NAMALWA (cell line): ENCODE results near the gene MDFIC2.
A peak's percentile ranks its signal among the peaks of the same experiment; 100 is the strongest.
"Not testable (repeated sequence)": the region's sequence is repeated elsewhere in the genome, so short reads cannot be mapped to it uniquely, and the experiment has no call there.

Experiments used
- DNase-seq: peaks from one replicate; pipeline ENCODE4 v3.0.0-alpha.2; 2015; ENCODE audit warnings: low spot score

Gene MDFIC2

GRCh38 chr3:70312336-70312735, at the start of gene MDFIC2:
MDFIC2 (minus strand) TSS chr3:70312638; CDS start chr3:70311973, 665 bp downstream.
- DNase-seq = no peak

- DNase-seq = no peak
These were observed 48.7 kb upstream of the MDFIC2 start for GRCh38 chr3:70360979-70361760.

- no peak for DNase-seq
These were observed 47.3 kb upstream of the MDFIC2 start for GRCh38 chr3:70359711-70360110.

- peak; percentile 49 for DNase-seq
These were observed 46.6 kb upstream of the MDFIC2 start for GRCh38 chr3:70358978-70359580.

- no peak for DNase-seq
These were observed 39.8 kb upstream of the MDFIC2 start for GRCh38 chr3:70352215-70352614.

GRCh38 chr3:70342149-70342548, 29.7 kb upstream of the MDFIC2 start:
- DNase-seq = peak; percentile 4

GRCh38 chr3:70336885-70337284, 24.4 kb upstream of the MDFIC2 start:
- DNase-seq = not testable (repeated sequence)

- no peak for DNase-seq
These were observed 20.6 kb upstream of the MDFIC2 start for GRCh38 chr3:70333080-70333479.

- no peak for DNase-seq
These were observed 2.6 kb upstream of the MDFIC2 start for GRCh38 chr3:70315021-70315420.

GRCh38 chr3:70310809-70311208, 1.6 kb downstream of the MDFIC2 start:
- no peak for DNase-seq

GRCh38 chr3:70309591-70309990, 2.8 kb downstream of the MDFIC2 start:
- DNase-seq = no peak

- DNase-seq = peak; percentile 34
These were observed 3.7 kb downstream of the MDFIC2 start for GRCh38 chr3:70308760-70309159.

GRCh38 chr3:70306736-70307135, 5.7 kb downstream of the MDFIC2 start:
- DNase-seq = no peak

GRCh38 chr3:70298385-70298784, 14.1 kb downstream of the MDFIC2 start:
- DNase-seq = no peak

GRCh38 chr3:70291097-70291482, 21.3 kb downstream of the MDFIC2 start:
- DNase-seq = no peak

- DNase-seq = not testable (repeated sequence)
These were observed 21.9 kb downstream of the MDFIC2 start for GRCh38 chr3:70290431-70291096.

GRCh38 chr3:70281663-70282062, 30.8 kb downstream of the MDFIC2 start:
- no peak for DNase-seq

- DNase-seq = no peak
These were observed 35.1 kb downstream of the MDFIC2 start for GRCh38 chr3:70277304-70277703.

- DNase-seq = no peak
These were observed 35.5 kb downstream of the MDFIC2 start for GRCh38 chr3:70276901-70277300.

- peak; percentile 1 for DNase-seq
These were observed 38.9 kb downstream of the MDFIC2 start for GRCh38 chr3:70273492-70273891.

- no peak for DNase-seq
These were observed 39.6 kb downstream of the MDFIC2 start for GRCh38 chr3:70272798-70273197.

GRCh38 chr3:70264122-70264780, 48.2 kb downstream of the MDFIC2 start:
- DNase-seq = no peak

- DNase-seq = no peak
These were observed 51.2 kb downstream of the MDFIC2 start for GRCh38 chr3:70261283-70261682.
